A549 treated with Mapracorat at 1 μM for 4 hours (cell line): ENCODE measurements around the gene GPR132. TPM values are rescaled to one million over a fixed set of nuclear protein-coding genes. Genes with fewer than 3 reads are reported as not detected.

ENCODE experiments used
- total RNA-seq: library from RNA; stranded (reverse); fragments of 200-300 nt; extraction: Qiagen RNA extraction; gene quantifications from 5 replicates; pipeline ENCODE4 v1.2.3, GENCODE V29; 2022

GPR132 gene
- 0.40 to 0.70 TPM (median 0.56 TPM) in 5 replicates for total RNA-seq

GRCh38 chr14:105065280-105066228 is at the start of gene GPR132:
GPR132 (minus strand) TSS chr14:105065430; CDS start chr14:105055420, 10,010 bp downstream.

DNA sequence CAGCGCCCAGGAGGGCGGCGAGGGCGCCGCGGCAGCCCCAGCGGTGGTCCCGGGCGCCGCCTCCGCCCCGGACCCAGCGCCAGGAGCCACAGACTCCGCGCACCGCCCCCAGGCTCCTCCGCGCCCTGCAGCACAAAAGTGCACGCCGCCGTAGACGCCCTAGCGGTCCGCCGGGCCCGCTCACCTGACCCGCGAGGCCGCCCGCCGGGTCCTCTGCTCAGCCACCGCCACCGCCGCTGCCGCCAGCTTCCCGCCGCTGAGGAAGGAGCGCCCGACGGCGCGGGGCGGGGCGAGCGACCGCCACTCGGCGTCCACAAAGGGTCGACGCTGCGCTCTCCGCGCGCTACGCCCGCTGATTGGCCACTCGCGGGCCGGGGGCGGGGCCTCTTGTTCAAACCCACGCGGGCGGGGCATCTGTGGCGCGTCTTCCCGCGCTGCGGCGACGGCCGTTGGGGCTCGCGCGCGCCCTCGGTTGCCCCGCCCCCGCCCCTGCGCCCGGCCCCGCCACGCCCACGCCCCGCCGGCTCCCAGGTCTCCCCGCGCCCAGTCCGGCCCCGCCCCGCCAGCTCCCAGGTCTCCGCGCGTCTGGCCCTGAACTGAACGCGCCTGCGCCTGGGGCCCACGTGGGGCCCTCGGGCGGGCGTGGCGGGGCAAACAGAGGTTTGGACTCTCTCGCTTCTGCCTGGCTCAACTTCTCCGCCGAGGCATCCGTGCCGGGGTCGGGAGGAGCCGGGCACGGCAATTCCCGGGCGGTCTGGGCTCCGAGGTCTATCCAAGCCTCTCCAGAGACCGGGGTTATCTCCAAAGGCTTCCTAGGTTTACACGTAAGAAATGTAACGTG is 44.2 kb downstream of the GPR132 start, which contains the start of gene CDCA4:
Gene CDCA4, minus strand, starts transcription at position 269 of the 841 bp plus-strand sequence. CDS start 9,154 bp downstream, outside the sequence.

Other genes with a start within 250 kb of the GPR132 start
- gene CEP170B, start 200.2 kb downstream of the GPR132 start, total RNA-seq: 16.6 to 29.4 TPM (median 25.2 TPM) in 5 replicates
- 0.09 to 0.26 TPM in 2 of 5 replicates, not detected in the others for gene PLD4, start 140.6 kb downstream of the GPR132 start, total RNA-seq
- gene AHNAK2, start 87.1 kb downstream of the GPR132 start, total RNA-seq: 204 to 245 TPM (median 216 TPM) in 5 replicates
- gene CLBA1, start 79.6 kb downstream of the GPR132 start, total RNA-seq: 13.9 to 17.3 TPM (median 16.7 TPM) in 5 replicates
- 43.4 to 55.1 TPM (median 53.2 TPM) in 5 replicates for gene CDCA4, start 44.3 kb downstream of the GPR132 start, total RNA-seq
- gene JAG2, start 103.3 kb upstream of the GPR132 start, total RNA-seq: 18.3 to 28.4 TPM (median 26.8 TPM) in 5 replicates
- 23.7 to 50.5 TPM (median 41.5 TPM) in 5 replicates for gene NUDT14, start 115.9 kb upstream of the GPR132 start, total RNA-seq
- gene BTBD6, start 183.1 kb upstream of the GPR132 start, total RNA-seq: 29.1 to 47.9 TPM (median 41.7 TPM) in 5 replicates
- gene BRF1, start 235.6 kb upstream of the GPR132 start, total RNA-seq: 23.3 to 30.1 TPM (median 28.2 TPM) in 5 replicates
- gene PACS2, start 249.3 kb upstream of the GPR132 start, total RNA-seq: 18.1 to 28.8 TPM (median 27.3 TPM) in 5 replicates